DOHH2 (cell line): ENCODE results near the gene KLHL1.

Source experiments
- EZH2phosphoT487 ChIP-seq: fragments of 200-600 bp; sonication (generic); IDR thresholded peaks from 2 replicates; pipeline ENCODE4 v1.6.1; 2017; ENCODE audit warnings: borderline replicate concordance, mild to moderate bottlenecking, antibody characterized with exemption, low read length, moderate library complexity, mixed read lengths
- TF ChIP-seq, protein P1 (sequence below): fragments of 200-600 bp; sonication (generic); IDR thresholded peaks from one replicate; pipeline ENCODE4 v1.5.1; 2014; ENCODE audit warnings: antibody characterized with exemption, mild to moderate bottlenecking, low read depth, low read length; ENCODE audit not compliant: poor library complexity, severe bottlenecking

DNA sequence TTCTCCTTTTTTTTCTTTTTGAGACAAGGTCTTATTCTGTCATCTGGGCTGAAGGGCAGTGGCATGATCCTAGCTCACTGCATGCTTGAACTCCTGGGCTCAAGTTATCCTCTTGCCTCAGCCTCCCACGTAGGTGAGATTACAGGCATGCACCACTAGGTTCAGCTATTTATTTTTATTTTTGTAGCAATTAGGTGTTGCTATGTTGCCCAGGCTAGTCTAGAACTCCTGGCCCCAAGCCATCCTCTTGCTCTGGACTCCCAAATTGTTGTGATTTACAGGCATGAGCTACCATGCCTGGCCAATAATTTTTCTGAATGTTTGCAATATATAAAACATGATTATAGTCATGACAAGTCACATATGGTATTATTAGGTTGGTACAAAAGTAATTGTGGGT is 161.7 kb downstream of the KLHL1 start:
- no peak for TF ChIP-seq EZH2phosphoT487
- TF ChIP-seq, protein P1, sequence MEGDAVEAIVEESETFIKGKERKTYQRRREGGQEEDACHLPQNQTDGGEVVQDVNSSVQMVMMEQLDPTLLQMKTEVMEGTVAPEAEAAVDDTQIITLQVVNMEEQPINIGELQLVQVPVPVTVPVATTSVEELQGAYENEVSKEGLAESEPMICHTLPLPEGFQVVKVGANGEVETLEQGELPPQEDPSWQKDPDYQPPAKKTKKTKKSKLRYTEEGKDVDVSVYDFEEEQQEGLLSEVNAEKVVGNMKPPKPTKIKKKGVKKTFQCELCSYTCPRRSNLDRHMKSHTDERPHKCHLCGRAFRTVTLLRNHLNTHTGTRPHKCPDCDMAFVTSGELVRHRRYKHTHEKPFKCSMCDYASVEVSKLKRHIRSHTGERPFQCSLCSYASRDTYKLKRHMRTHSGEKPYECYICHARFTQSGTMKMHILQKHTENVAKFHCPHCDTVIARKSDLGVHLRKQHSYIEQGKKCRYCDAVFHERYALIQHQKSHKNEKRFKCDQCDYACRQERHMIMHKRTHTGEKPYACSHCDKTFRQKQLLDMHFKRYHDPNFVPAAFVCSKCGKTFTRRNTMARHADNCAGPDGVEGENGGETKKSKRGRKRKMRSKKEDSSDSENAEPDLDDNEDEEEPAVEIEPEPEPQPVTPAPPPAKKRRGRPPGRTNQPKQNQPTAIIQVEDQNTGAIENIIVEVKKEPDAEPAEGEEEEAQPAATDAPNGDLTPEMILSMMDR, result no peak
